NCI-H146 treated with DMSO at 0.1 percent for 48 hours (cell line): ENCODE results near the gene TNRC6C.
A peak's percentile ranks its signal among the peaks of the same experiment; 100 is the strongest.
"Not testable (repeated sequence)": the region's sequence is repeated elsewhere in the genome, so short reads cannot be mapped to it uniquely, and the experiment has no call there.

Experiments used
- DNase-seq: peaks from one replicate; lab custom pipeline; 2025; ENCODE audit not compliant: unreplicated experiment; lab: John Stamatoyannopoulos, UW

Gene TNRC6C

GRCh38 chr17:78133971-78134898, 175.7 kb downstream of the TNRC6C start:
- DNase-seq, result peak; percentile 53

GRCh38 chr17:78134899-78135385, 176.4 kb downstream of the TNRC6C start:
- DNase-seq, result no peak

GRCh38 chr17:78135858-78136500, 177.5 kb downstream of the TNRC6C start:
- DNase-seq, result no peak

- no peak for DNase-seq
Observed at GRCh38 chr17:78137392-78138203, 179.1 kb downstream of the TNRC6C start.

- no peak for DNase-seq
Observed at GRCh38 chr17:78138204-78139060, 179.9 kb downstream of the TNRC6C start.

- not testable (repeated sequence) for DNase-seq
Observed at GRCh38 chr17:78139861-78140168, 181.3 kb downstream of the TNRC6C start.

GRCh38 chr17:78140169-78141051, 181.9 kb downstream of the TNRC6C start:
- DNase-seq, result peak; percentile 90

- no peak for DNase-seq
Observed at GRCh38 chr17:78141437-78142118, 183.1 kb downstream of the TNRC6C start.

GRCh38 chr17:78142119-78142861, 183.8 kb downstream of the TNRC6C start:
- DNase-seq, result no peak

GRCh38 chr17:78143214-78144146, 185.0 kb downstream of the TNRC6C start:
- DNase-seq, result no peak

- DNase-seq, result no peak
Observed at GRCh38 chr17:78144147-78144719, 185.7 kb downstream of the TNRC6C start.

- DNase-seq, result no peak
Observed at GRCh38 chr17:78144736-78145641, 186.5 kb downstream of the TNRC6C start.

- no peak for DNase-seq
Observed at GRCh38 chr17:78146471-78146869, 188.0 kb downstream of the TNRC6C start.

- no peak for DNase-seq
Observed at GRCh38 chr17:78146881-78147280, 188.4 kb downstream of the TNRC6C start.

GRCh38 chr17:78147315-78147998, 189.0 kb downstream of the TNRC6C start:
- DNase-seq, result no peak
